WTC11 (cell line): ENCODE data around the gene CASQ2. TPM values are rescaled to one million over a fixed set of nuclear protein-coding genes. Genes with fewer than 3 reads are reported as not detected.

Experiments used
- ATAC-seq: fragments of 200-7000 bp; cut with Tn5 transposase; 2 replicates; pipeline ENCODE4 v1.10.0; 2021; ENCODE audit warnings: mild to moderate bottlenecking, moderate library complexity
- Bru-seq: library from RNA; stranded (reverse); fragments of 400-500 nt; gene quantifications from one replicate; lab custom pipeline; 2021; lab: Mats Ljungman, UMichigan
- CTCF ChIA-PET: fragments of 300-600 bp; sonication (Branson Sonifier 250); formaldehyde crosslinking; loops from one replicate; lab custom pipeline; 2021; ENCODE audit warnings: antibody characterized with exemption; lab: Charles Lee
- POLR2A ChIA-PET: fragments of 350-600 bp; sonication (Branson Sonifier 250); formaldehyde crosslinking; loops from one replicate; lab custom pipeline; 2021; ENCODE audit warnings: antibody characterized with exemption; lab: Charles Lee
- DNase-seq: peaks from one replicate; pipeline ENCODE4 v3.0.0; 2021; ENCODE audit warnings: low spot score
- H3K27ac Mint-ChIP-seq: 2 replicates; pipeline ENCODE4 v1.8.0; 2021; ENCODE audit warnings: mixed read lengths
- H3K27me3 Mint-ChIP-seq: 2 replicates; pipeline ENCODE4 v1.8.0; 2021; ENCODE audit warnings: low read depth, mild to moderate bottlenecking, moderate library complexity, mixed read lengths
- H3K36me3 Mint-ChIP-seq: 2 replicates; pipeline ENCODE4 v1.8.0; 2021; ENCODE audit warnings: mixed read lengths
- H3K4me1 Mint-ChIP-seq: 2 replicates; pipeline ENCODE4 v1.8.0; 2022; ENCODE audit warnings: mixed read lengths
- H3K4me3 Mint-ChIP-seq: 2 replicates; pipeline ENCODE4 v1.8.0; 2021; ENCODE audit warnings: mild to moderate bottlenecking, moderate library complexity, mixed read lengths
- H3K9me3 Mint-ChIP-seq: 2 replicates; pipeline ENCODE4 v1.8.0; 2021; ENCODE audit warnings: mixed read lengths
- FOXJ3 ChIP-seq: sonication (generic); formaldehyde crosslinking; IDR thresholded peaks from 2 replicates; pipeline ENCODE4 v1.9.0; 2021; ENCODE audit warnings: missing genetic modification reagents, mild to moderate bottlenecking, borderline replicate concordance
- HMGXB4 ChIP-seq: sonication (generic); formaldehyde crosslinking; IDR thresholded peaks from 2 replicates; pipeline ENCODE4 v1.8.1; 2023; ENCODE audit warnings: mild to moderate bottlenecking, moderate library complexity, missing genetic modification reagents
- JAZF1 ChIP-seq: fragments of 250-450 bp; sonication (Bioruptor Pico); IDR thresholded peaks from 2 replicates; pipeline ENCODE4 v1.9.0; 2021; ENCODE audit warnings: moderate library complexity, mild to moderate bottlenecking, inconsistent platforms
- NFATC4 ChIP-seq: fragments of 250-450 bp; sonication (Bioruptor Pico); IDR thresholded peaks from 2 replicates; pipeline ENCODE4 v1.9.0; 2021; ENCODE audit warnings: mild to moderate bottlenecking
- PRDM15 ChIP-seq: sonication (generic); formaldehyde crosslinking; IDR thresholded peaks from 2 replicates; pipeline ENCODE4 v1.8.0; 2022; ENCODE audit warnings: missing genetic modification reagents
- PREB ChIP-seq: sonication (generic); formaldehyde crosslinking; IDR thresholded peaks from 2 replicates; pipeline ENCODE4 v1.8.1; 2022; ENCODE audit warnings: mild to moderate bottlenecking, missing genetic modification reagents, moderate library complexity, borderline replicate concordance
- TEAD1 ChIP-seq: sonication (generic); formaldehyde crosslinking; IDR thresholded peaks from 2 replicates; pipeline ENCODE4 v1.8.0; 2022; ENCODE audit warnings: mild to moderate bottlenecking, missing genetic modification reagents
- ZNF281 ChIP-seq: sonication (generic); formaldehyde crosslinking; IDR thresholded peaks from 2 replicates; pipeline ENCODE4 v1.8.0; 2023; ENCODE audit warnings: mild to moderate bottlenecking, missing genetic modification reagents
- ZNF317 ChIP-seq: sonication (generic); formaldehyde crosslinking; IDR thresholded peaks from 2 replicates; pipeline ENCODE4 v1.8.1; 2023; ENCODE audit warnings: low read depth, mild to moderate bottlenecking, moderate library complexity, missing genetic modification reagents, borderline replicate concordance
- ZNF423 ChIP-seq: fragments of 250-450 bp; sonication (Bioruptor Pico); IDR thresholded peaks from 2 replicates; pipeline ENCODE4 v2.1.2; 2022; ENCODE audit warnings: mild to moderate bottlenecking, moderate library complexity
- long read RNA-seq, 3 experiments: library from RNA in 1 of 3; library from capped mRNA in 1 of 3; library from polyadenylated mRNA in 1 of 3; unstranded in 2 of 3; stranded (forward) in 1 of 3; transcript quantifications; one replicate each; pipeline ENCODE4 v2.0.0, GENCODE V29; 2021
- total RNA-seq: library from RNA; stranded (reverse); gene quantifications from 3 replicates; pipeline ENCODE4 v1.2.3, GENCODE V29; 2021

Gene CASQ2
- total RNA-seq, result 0.09 TPM in 1 of 3 replicates, not detected in the others
- Bru-seq, nascent RNA, result percentile 6 among the genes with signal in this experiment
- long read RNA-seq, experiment 1, result 0 reads
- long read RNA-seq, experiment 2, result 0 reads
- long read RNA-seq, experiment 3, result 0 reads

- CTCF ChIA-PET, result interaction anchor here (4.5 to 5.7 kb wide), 3 partner anchors 51 to 62 kb away, joined by 84 to 88 read pairs (median 84); no protein-coding TSS in a partner anchor
Measured at GRCh38 chr1:115768549-115768948, at the start of gene CASQ2. Gene CASQ2 (minus strand): TSS chr1:115768714. CDS start chr1:115768541, 173 bp downstream.

More at GRCh38 chr1:115768549-115768948, at the start of gene CASQ2:
- Mint-ChIP-seq H3K36me3 (no peaks in the 10 kb centered on the region), H3K27me3 (no peaks in the 10 kb centered on the region), H3K4me1 (peaks cover 19% of the 10 kb centered on the region), H3K9me3 (no peaks in the 10 kb centered on the region), H3K27ac (no peak within 1 kb of the TSS), H3K4me3 (no peak within 1 kb of the TSS)
- ATAC-seq (no peak), DNase-seq (no peak)
- POLR2A ChIA-PET, result interaction anchor here (0.6 kb wide), 1 partner anchor 168 kb away, joined by 3 read pairs; no protein-coding TSS in a partner anchor
- TF ChIP-seq ZNF423 (CRISPR knock-in tag) (no peak), NFATC4 (CRISPR knock-in tag) (no peak), PRDM15 (CRISPR knock-in tag) (no peak), ZNF281 (no peak), JAZF1 (CRISPR knock-in tag) (no peak), ZNF317 (no peak), PREB (CRISPR knock-in tag) (no peak), HMGXB4 (CRISPR knock-in tag) (no peak), FOXJ3 (CRISPR knock-in tag) (no peak), TEAD1 (CRISPR knock-in tag) (no peak)
